ENCODE data around the gene ECI1.

- no peak for TF ChIP-seq POLR2A (IDR thresholded peaks at IDR 0.05)
- TF ChIP-seq CTCF (IDR thresholded peaks at IDR 0.05), result no peak
- TF ChIP-seq POLR2AphosphoS5 (IDR thresholded peaks at IDR 0.05), result no peak
Measured at GRCh38 chr16:2271848-2272461, 20.6 kb upstream of the ECI1 start.
